Amygdala (tissue), 56 donors: Measurements from ENCODE around the gene UGT1A4.

Experiments
- DNase-seq, 56 donors: peaks; one replicate each; lab custom pipeline; 2025; lab: John Stamatoyannopoulos, UW

The UGT1A4 gene

GRCh38 chr2:233807215-233807865 lies 88.8 kb downstream of the UGT1A4 start:
- DNase-seq: no peak

DNA sequence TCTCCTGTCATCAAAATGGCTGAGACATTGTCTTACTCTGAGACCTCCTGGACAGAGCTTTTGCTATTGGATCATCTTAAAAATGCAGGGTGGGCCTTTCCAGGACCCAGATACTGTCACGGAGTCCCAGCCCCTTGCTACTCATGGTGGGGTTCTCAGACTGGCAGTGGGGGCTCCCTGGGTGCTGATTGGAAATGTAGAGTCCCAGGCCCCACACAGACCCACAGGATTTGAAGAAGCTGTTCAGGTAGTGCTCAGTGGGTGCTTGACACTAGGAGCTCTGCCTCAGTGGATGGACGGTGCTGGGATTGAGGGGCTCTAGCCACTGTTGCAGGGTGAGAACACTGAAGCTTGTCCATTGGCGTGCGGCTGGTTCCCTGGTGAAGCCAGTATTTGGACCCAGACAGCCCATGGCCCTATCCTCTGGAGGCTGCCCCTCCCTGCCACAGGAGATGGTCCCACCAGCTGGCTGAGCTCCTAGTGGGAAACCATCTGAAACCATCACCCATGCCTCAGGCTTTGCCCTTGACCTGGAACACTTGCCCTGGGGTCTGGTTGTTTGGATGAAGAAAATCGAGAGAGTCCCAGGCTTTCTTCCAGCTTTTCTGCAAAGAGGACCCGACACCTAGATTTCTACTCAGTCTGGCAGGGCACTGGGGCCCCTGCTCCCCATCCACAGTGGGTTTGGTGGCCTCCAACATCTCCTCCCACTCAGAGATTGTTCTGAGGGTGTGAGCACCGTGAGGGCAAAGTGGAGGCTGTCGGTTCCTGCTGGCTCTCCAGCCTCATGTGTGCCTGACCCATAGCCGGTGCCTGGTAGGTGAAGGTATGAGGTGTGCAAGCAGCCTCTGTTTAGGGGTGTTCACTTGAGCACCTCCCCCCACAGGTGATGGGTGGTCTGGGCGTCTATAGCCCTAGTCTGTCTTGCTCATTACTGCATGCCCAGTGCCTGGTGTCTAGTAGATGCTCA lies 89.7 kb downstream of the UGT1A4 start:
- no peak for DNase-seq

GRCh38 chr2:233810385-233810784 lies 91.8 kb downstream of the UGT1A4 start:
- DNase-seq: no peak

- DNase-seq: no peak
These were observed 92.6 kb downstream of the UGT1A4 start for GRCh38 chr2:233811087-233811486.

- DNase-seq: no peak
These were observed 93.2 kb downstream of the UGT1A4 start for GRCh38 chr2:233811732-233812131.

DNA sequence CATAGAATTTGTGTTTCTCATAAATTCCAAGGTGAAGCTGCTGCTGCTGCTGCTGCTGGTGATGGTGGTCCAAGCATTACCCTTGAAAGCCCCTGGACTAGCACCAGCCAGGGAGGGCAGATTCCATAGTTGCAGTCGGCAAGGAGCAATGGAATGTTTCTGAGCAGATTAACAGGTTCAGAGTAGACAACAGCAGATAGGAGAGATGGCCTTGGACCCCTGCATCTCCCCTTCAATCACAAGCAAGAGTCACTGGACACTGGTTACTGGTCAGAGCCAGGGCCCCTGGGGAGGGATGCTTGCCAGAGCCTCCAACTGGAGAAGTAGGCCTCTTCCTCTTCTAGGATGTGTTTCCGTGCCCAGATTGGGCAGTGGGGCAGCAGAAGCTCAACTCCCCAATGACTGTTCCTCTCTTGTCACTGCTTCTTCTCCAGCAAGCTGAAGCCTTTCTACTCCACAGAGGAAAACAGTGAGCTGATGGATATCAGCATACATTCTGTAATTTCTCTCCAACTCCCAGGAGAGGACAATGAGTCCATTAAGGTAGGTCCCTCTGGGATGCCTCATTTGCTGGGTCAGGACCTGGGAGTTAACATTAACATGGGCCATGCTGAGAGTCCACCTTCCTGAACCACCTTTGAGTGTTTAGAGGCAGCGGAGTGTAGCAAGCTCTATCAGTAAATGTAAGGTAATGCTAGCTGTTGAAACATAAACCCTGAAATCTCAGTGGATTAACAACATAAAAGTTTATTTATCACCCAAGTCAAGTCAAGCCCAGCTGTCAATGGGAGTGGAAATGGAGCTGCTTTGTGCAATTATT lies 94.9 kb downstream of the UGT1A4 start:
- no peak for DNase-seq

DNA sequence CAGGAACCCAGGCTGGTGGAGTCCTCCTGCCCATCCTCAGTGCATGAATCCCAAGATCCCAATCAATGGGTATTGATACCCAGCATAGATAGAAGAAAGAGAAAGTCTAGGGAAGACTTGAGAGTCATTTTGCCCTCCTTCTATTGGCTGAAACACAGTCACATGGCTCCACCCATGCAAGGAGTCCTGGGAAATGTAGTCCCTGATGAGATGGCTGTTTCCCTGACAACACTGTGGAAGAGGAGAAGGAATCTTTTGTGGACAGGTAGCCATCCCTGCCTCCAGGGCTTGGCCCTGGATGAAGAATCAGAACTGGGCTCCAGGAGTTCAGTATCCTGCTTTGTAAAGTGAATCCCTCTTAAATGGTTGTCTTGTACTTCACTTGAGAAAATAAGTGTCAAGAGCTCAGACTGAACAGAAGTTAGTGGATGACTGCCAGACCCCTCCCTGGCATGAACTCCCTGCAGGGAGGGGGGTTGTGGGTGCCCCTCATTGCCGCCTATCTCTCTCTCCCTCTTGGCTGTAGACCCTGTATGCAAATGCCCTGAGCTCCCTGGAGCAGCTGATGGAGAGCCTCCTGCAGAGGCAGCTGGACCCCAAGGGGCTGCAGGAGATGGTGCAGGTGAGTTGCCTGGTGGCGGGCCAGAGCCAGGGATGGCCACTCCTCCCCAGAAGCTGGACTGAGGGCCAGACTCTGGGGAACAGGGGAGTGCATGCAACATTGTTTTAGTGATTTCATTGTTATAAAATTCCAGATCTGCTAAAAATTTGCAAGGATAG lies 95.7 kb downstream of the UGT1A4 start:
- DNase-seq: no peak

- no peak for DNase-seq
These were observed 97.3 kb downstream of the UGT1A4 start for GRCh38 chr2:233815861-233816260.

- no peak for DNase-seq
These were observed 97.8 kb downstream of the UGT1A4 start for GRCh38 chr2:233816334-233816733.

- DNase-seq: no peak
These were observed 98.2 kb downstream of the UGT1A4 start for GRCh38 chr2:233816771-233817170.

DNA sequence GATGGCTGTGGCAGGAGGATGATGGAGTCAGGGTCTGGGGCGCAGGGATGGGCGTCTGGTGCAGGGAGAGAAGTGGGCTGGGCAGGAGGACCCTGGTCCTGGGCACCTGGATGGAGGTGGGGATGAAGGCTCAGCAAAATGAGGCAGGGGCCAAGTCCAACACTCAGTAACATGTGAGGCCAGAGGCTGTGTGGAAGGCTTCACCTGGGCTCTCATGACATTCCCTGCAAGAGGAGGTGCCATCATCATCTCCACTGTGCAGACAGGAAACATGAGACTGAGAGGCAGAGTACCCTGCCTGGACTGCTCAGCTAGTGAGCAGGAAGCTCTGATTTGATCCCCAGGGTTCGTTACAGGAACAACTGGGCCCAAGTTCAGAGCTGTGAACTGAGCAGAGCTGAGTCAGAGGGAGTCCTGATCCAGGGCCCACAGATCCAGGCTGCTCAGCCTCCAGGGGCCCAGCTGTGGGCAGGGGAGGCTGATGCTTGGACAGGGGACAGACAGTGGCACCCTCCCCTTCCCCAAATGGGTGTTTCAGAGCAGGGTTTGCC lies 98.9 kb downstream of the UGT1A4 start:
- no peak for DNase-seq

GRCh38 chr2:233817995-233818638 lies 99.6 kb downstream of the UGT1A4 start:
- DNase-seq: no peak

DNA sequence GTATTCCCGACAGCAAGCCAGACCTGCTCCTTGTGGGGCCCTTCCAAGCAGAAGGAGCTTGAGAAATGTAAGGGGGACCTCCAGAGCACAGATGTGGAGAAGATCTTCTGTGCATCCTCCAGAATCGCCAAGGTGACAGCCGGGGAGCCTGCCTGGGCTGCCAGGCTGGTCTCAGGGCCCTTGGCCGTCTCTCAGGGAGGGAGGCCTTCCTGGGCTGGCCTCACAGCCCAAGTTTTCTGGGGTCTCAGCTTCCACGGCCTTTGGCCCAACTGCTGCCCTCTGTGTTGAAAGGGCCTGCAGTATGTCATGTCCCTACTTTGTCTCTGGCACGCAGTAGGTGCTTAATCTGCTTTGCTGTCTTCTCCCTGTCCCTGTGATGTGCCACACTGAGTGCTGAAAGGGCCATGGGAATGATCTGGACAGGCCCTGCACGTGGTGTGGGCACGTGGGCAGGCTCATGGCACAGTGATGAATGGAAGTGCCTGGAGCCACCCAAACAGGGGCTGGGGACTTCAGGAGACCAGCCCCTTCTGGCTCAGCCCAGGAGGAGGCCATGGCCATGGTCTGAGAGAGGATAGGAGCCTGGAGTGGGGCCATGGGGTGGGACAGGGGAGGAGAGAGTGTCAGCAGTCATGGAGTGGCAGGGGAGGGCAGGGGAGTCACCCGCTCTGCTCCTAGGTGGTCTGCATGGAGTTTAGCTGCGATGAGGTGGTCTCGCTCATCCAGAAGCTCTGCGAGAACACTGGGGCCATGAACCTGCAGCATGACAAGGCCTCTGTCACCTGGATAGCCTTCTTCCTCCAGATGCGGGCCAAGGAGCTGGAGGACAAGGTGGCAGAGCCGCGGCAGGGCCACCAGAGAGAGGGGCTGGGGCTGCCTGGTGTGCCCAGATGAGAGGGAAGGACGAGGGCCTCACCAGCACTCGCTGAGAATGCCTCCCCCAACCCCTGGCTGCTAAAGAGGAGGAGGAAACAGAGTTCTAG lies 100.4 kb downstream of the UGT1A4 start:
- DNase-seq: no peak

- no peak for DNase-seq
These were observed 101.6 kb downstream of the UGT1A4 start for GRCh38 chr2:233819884-233820773.

- DNase-seq: no peak
These were observed 102.2 kb downstream of the UGT1A4 start for GRCh38 chr2:233820774-233821105.

DNA sequence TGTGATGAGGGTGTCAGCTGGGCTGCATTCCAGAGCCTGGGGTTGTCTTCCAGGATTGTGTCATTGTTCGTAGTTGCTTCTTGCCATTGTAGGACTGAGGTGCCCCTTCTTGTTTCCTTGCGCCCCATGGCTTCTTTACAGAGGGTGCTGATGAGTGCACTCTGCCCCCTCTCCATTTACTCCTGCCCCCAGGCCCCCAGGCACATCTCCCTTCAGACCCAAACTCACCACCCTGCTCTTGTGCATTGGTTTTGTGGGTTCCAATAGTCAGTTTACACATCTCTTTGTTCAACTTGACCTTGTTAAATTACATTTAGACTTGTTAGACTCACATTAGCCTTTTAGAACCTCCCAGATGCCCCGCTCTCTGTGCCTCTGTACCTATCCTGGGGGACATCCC lies 102.7 kb downstream of the UGT1A4 start:
- DNase-seq: no peak

DNA sequence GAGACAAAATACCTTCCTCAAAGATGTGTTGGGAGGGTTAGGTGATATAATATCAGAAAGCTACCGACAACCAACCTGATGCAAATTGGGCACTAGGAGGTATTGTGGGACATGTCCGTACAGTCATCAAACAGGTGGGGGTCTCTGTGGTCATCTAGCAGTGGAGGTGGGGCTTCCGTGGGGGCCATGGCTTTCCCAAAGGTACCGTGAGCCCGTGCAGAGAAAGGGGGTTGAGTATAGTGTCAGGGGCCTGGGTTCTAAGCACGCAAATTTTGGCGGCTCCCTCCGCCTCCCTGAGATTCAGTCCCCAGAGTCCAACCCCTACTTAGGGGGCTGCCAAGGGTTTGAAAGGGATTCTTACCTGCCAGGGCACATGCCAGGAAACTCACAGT lies 103.2 kb downstream of the UGT1A4 start:
- no peak for DNase-seq
